Gastrocnemius medialis (tissue), 4 donors: ENCODE results near the gene FXYD4. TPM values are rescaled to one million over a fixed set of nuclear protein-coding genes. Genes with fewer than 3 reads are reported as not detected.
"Not testable (repeated sequence)": the region's sequence is repeated elsewhere in the genome, so short reads cannot be mapped to it uniquely, and the experiment has no call there.

Experiments
- ATAC-seq, 2 donors: fragments of 150-250 bp; one replicate each; pipeline ENCODE4 v1.9.1; 2016
- DNase-seq, 2 donors: peaks; one replicate each; pipeline ENCODE4 v3.0.0-alpha.2; 2019
- H3K27ac ChIP-seq, 4 donors: fragments of 200-600 bp; sonication (generic); 1 replicate in 1 of 4; 2 replicates in 3 of 4; pipeline ENCODE4 v1.5.1; 2016 to 2018; ENCODE audit warnings: mild to moderate bottlenecking in 2 of 4, moderate library complexity in 1 of 4
- H3K27me3 ChIP-seq, 3 donors: fragments of 200-600 bp; sonication (generic) in 2 of 3; 1 replicate in 1 of 3; 2 replicates in 2 of 3; pipeline versions ENCODE4 v1.5.1 to v1.6.0; 2016 to 2019; ENCODE audit warnings: mild to moderate bottlenecking in 1 of 3, moderate library complexity in 1 of 3
- H3K36me3 ChIP-seq, 2 donors: fragments of 200-600 bp; sonication (generic) in 1 of 2; one replicate each; pipeline ENCODE4 v1.5.1; 2017 to 2018
- H3K4me1 ChIP-seq, 2 donors: fragments of 200-600 bp; sonication (generic) in 1 of 2; one replicate each; pipeline ENCODE4 v1.5.1; 2016 to 2017; ENCODE audit warnings: mild to moderate bottlenecking in 2 of 2
- H3K4me3 ChIP-seq, 4 donors: fragments of 200-600 bp; sonication (generic) in 3 of 4; 1 replicate in 1 of 4; 2 replicates in 3 of 4; pipeline ENCODE4 v1.5.1; 2016 to 2019; ENCODE audit warnings: mild to moderate bottlenecking in 2 of 4
- H3K9me3 ChIP-seq, 3 donors: fragments of 200-600 bp; sonication (generic) in 2 of 3; 1 replicate in 1 of 3; 2 replicates in 2 of 3; pipeline ENCODE4 v1.5.1; 2016 to 2019
- CTCF ChIP-seq, 5 experiments: fragments of 450-650 bp in 3 of 5; fragments of 200-600 bp in 2 of 5; sonication (generic) in 2 of 5; IDR thresholded peaks in 4 of 5; conservative IDR thresholded peaks in 1 of 5; 1 replicate in 4 of 5; 2 replicates in 1 of 5; pipeline ENCODE4 v1.5.1; 2016 to 2019; ENCODE audit warnings: antibody characterized with exemption in 5 of 5, mild to moderate bottlenecking in 3 of 5, moderate library complexity in 3 of 5
- POLR2A ChIP-seq, 2 donors: fragments of 450-650 bp; IDR thresholded peaks; one replicate each; pipeline ENCODE4 v1.6.1; 2017; ENCODE audit warnings: antibody characterized with exemption in 2 of 2, mild to moderate bottlenecking in 2 of 2, moderate library complexity in 2 of 2
- in situ Hi-C, 4 donors: fragments of 200-750 bp; cut with MboI; loops; one replicate each; pipeline versions ENCODE4 v1.15.0 to v1.8.0; 2017; ENCODE audit warnings: low sequenced_read_pairs in 4 of 4
- intact Hi-C: fragments of 100-400 bp; cut with DNase I; formaldehyde crosslinking; loops from one replicate; pipeline ENCODE4 v1.15.1; 2023; ENCODE audit warnings: low total_unique reads
- total RNA-seq, 4 donors: library from RNA; depleted of rRNA; stranded (reverse); fragments of >200 nt; gene quantifications; one replicate each; pipeline versions ENCODE4 v1.1.0 to v1.2.3, GENCODE V29; 2016

FXYD4 gene
- total RNA-seq, 4 donors from 2014 or later: not detected

- H3K4me3 ChIP-seq: peak overlapping the region in 2 of 4 donors; percentile 60 to 71
- no peak for ATAC-seq
- peak overlapping the region; percentile 92 to 100 (median 96) for H3K27ac ChIP-seq
- TF ChIP-seq POLR2A (IDR thresholded peaks at IDR 0.05): no peak
- in situ Hi-C loops (loop anchor here in 2 of 4 donors (25.0 kb wide), 1 partner anchor 1566 kb away; the partner anchor contains the start of gene DEPP1 (in 2 of the 2)), intact Hi-C loops (loop anchor here (1.0 kb wide), 1 partner anchor 16 kb away; the partner anchor contains the start of gene ZNF487)
- H3K4me1 ChIP-seq: peaks cover 0 to 11% of the 10 kb centered on the region in 2 donors
- DNase-seq: no peak
- no peaks in the 10 kb centered on the region for H3K27me3 ChIP-seq
- no peaks in the 10 kb centered on the region for H3K9me3 ChIP-seq
- H3K36me3 ChIP-seq: no peaks in the 10 kb centered on the region
These were observed 50.1 kb downstream of the FXYD4 start for GRCh38 chr10:43421519-43421918.

GRCh38 chr10:43421944-43422343 is 50.5 kb downstream of the FXYD4 start:
- not testable (repeated sequence) for H3K9me3 ChIP-seq, ATAC-seq, DNase-seq, H3K4me3 ChIP-seq, H3K36me3 ChIP-seq, H3K27me3 ChIP-seq
- Histone ChIP-seq H3K27ac (peak overlapping the region; percentile 92 to 100 (median 96)), H3K4me1 (peaks cover 0 to 11% of the 10 kb centered on the region in 2 donors)
- in situ Hi-C loops (loop anchor here in 2 of 4 donors (25.0 kb wide), 1 partner anchor 1565 kb away; the partner anchor contains the start of gene DEPP1 (in 2 of the 2)), intact Hi-C loops (loop anchor here (1.0 kb wide), 1 partner anchor 15 kb away; the partner anchor contains the start of gene ZNF487)

- DNase-seq: no peak
- Histone ChIP-seq H3K36me3 (no peaks in the 10 kb centered on the region), H3K9me3 (no peaks in the 10 kb centered on the region), H3K4me1 (peaks cover 0 to 11% of the 10 kb centered on the region in 2 donors), H3K4me3 (no peak overlapping the region), H3K27me3 (no peaks in the 10 kb centered on the region), H3K27ac (no peak overlapping the region)
- TF ChIP-seq POLR2A (IDR thresholded peaks at IDR 0.05): no peak
- TF ChIP-seq CTCF (IDR thresholded peaks at IDR 0.05 in 4 of 5, conservative IDR thresholded peaks at IDR 0.05 in 1 of 5): no peak
- intact Hi-C loops (no loop called here), in situ Hi-C loops (loop anchor here in 2 of 4 donors (25.0 kb wide), 1 partner anchor 1563 kb away; the partner anchor contains the start of gene DEPP1 (in 2 of the 2))
- ATAC-seq: no peak
These were observed 53.0 kb downstream of the FXYD4 start for GRCh38 chr10:43424416-43424815.

Other genes starting within 250 kb of the FXYD4 start
- 10 to 100 TPM; 12.3 to 17.3 (median 14.1) TPM for gene CSGALNACT2, start 233.2 kb upstream of the FXYD4 start, total RNA-seq
- gene RASGEF1A, start 104.6 kb upstream of the FXYD4 start, total RNA-seq: under 1 TPM; 0.31 to 0.80 (median 0.73) TPM
- 100 to 1,000 TPM in 1 of 4 donors, 10 to 100 TPM in 3; 69.2 to 111 (median 90.6) TPM for gene HNRNPF, start 37.5 kb downstream of the FXYD4 start, total RNA-seq
- 1 to 10 TPM in 3 of 4 donors, under 1 TPM in 1; 0.80 to 2.4 (median 1.7) TPM for gene ZNF487, start 65.5 kb downstream of the FXYD4 start, total RNA-seq
- gene ZNF239, start 203.0 kb downstream of the FXYD4 start, total RNA-seq: 1 to 10 TPM; 2.0 to 4.3 (median 3.2) TPM
- gene ZNF485, start 234.8 kb downstream of the FXYD4 start, total RNA-seq: 1 to 10 TPM; 2.6 to 3.7 (median 2.9) TPM